Activated CD4-positive, alpha-beta T cell treated with anti-CD3 and anti-CD28 coated beads, Interleukin-10, Interleukin-2, amounts not matched to agents 100 ng/mL and 50 ng/mL, durations not matched to agents 16 hours and 8 hours (primary cell): ENCODE measurements around the gene CTNNA2.
A peak's percentile ranks its signal among the peaks of the same experiment; 100 is the strongest.
"Not testable (repeated sequence)": the region's sequence is repeated elsewhere in the genome, so short reads cannot be mapped to it uniquely, and the experiment has no call there.

ENCODE experiments used
- DNase-seq: peaks from one replicate; pipeline ENCODE4 v3.0.0-alpha.2; 2020

Gene CTNNA2

GRCh38 chr2:80166483-80167171 lies 653.8 kb downstream of the CTNNA2 start:
- DNase-seq = no peak

GRCh38 chr2:80167284-80167808 lies 654.5 kb downstream of the CTNNA2 start:
- DNase-seq = no peak

DNA sequence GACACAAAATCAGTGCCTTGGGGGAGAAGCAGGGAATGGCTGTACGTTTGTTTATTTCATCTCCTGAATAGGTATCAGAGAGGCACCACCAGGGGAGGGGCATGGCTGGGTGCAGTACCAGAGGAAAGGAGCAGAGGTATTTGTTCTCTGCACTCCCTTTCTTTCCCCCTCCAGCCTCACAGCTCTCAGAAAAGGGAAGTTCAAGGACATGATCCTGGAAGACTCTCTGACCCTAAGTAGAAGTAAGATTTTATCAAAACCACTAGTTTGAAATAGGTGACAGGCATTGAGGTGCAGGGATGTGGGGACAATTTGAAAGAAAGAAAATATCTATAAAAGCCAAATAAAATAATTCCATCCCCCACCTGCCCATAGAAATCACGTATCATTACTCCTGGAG lies 655.2 kb downstream of the CTNNA2 start:
- DNase-seq = no peak

DNA sequence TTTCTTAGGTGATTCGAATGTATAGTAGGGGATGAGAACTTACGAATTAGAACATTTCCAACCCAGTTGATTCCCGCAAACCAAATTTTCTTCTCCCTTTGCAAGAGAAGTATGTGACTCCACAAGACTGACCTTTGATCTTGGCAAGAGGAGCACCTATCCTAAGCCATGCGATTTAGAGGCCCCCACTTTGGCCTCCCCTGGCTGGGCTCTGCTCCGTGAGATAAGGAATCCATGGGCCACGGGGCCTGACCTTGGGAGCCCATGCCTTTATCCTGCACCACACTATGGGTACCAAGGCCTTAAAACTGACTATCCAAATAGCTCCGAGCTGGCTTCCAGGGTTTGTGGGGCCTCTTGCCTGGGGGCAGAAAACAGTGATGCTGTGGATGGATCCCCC lies 656.0 kb downstream of the CTNNA2 start:
- no peak for DNase-seq

- DNase-seq = no peak
These were observed 657.2 kb downstream of the CTNNA2 start for GRCh38 chr2:80169811-80170594.

DNA sequence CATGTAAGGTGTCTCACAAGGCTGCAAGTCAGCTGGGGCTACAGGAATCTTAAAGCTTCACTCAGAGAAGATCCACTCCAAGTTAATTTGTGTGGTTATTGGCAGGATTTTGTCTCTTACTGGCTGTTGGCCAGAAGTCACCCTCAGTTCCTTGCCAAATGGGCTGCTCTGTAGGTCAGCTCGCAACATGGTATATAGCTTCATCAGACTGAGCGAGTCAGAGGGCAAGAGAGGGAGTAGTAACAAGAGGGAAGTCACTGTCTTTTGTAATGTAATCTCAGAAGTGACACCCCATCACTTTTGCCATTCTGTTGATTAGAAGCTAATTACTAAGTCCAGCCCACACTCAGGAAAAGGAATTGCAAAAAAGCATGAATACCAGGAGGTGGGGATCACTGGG lies 672.2 kb downstream of the CTNNA2 start:
- no peak for DNase-seq

DNA sequence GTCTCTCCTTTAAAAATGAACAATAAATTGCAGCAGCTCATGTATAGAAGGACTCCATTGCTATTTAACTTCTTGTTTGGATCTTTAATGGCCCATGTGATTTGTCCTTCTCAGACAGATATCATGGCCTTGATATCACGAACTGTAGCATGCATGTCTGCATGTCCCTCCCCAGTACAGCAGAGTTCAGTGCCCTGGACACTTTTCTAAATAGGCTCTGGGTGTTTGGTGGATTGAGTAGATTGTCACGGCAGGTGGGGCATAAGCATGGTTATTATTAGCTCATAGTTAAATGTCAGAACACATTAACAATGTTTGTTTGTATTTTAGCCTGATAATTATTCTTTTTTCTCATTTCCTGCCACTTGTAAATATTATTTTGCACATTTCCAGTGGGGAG lies 673.4 kb downstream of the CTNNA2 start:
- DNase-seq = no peak

- DNase-seq = no peak
These were observed 674.3 kb downstream of the CTNNA2 start for GRCh38 chr2:80187156-80187555.

DNA sequence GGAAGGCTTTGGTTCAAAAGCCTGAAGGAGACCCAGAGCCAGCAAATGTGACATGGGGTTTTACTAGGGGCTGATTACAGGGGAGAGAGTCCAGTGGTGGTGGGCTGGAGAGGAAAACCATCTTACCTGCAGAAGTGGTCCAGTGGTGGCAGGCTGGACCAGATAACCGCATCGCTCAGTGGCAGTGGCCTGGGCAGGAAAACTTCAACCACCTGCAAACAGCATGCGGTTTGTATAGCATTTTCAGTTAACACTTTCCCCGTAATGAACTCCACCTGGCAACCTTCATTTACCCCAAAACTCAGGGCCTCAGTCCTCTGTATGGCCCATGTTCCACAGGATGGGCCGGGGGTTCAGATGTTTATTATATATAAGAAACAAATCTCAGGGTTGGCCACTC lies 677.3 kb downstream of the CTNNA2 start:
- no peak for DNase-seq

- DNase-seq = no peak
These were observed 680.7 kb downstream of the CTNNA2 start for GRCh38 chr2:80193566-80193965.

GRCh38 chr2:80195034-80195433 lies 682.2 kb downstream of the CTNNA2 start:
- no peak for DNase-seq

DNA sequence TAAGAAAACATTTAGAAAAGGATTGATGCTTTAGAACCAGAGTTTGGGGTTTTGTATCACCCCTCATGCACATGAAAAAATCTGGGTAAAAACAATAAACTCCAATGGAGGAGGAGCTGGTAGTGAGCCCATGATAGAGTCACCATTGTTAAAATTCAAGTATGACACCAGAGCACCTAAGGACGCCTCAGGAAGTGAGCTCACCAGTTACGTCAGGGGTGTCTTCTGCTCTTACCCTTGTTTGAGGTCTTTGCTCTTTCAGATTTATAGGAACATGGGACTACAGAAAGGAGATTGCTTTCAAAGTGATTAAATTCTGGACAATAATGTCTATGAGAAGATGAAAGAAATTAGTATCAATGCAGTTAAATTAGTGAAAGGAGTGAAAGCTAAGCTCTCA lies 685.2 kb downstream of the CTNNA2 start:
- no peak for DNase-seq

GRCh38 chr2:80199504-80199903 lies 686.7 kb downstream of the CTNNA2 start:
- no peak for DNase-seq

DNA sequence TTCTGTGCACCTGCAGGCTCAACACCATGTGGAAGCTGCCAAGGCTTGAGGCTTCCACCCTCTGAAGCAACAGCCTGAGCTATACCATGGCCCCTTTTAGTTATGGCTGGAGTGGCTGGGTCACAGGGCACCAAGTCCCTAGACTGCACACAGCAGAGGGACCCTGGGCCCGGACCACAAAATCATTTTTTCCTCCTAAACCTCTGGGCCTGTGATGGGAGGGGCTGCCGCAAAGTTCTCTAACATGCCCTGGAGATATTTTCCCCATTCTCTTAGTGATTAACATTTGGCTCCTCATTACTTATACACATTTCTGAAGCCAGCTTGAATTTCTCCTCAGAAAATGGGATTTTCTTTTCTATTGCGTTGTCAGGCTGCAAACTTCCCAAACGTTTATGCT lies 691.1 kb downstream of the CTNNA2 start:
- not testable (repeated sequence) for DNase-seq

DNA sequence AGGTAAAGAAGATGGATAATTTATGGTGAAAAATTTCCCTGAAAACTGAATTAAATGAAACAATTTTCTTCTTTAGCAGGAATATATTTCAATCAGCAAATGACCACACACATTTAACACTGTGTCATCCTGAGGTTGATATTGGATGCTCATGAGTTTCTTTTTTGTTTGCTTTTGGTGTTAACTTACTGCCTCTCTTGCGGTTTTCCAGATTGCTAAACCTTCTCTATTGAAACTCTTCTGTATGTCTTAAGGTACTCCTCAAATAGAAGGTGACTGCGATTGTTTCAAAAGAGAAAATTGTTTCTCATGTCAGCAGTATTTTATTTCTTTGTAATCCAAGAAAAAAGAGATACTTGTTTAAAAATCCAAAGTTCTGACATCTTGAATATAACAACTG lies 692.6 kb downstream of the CTNNA2 start:
- no peak for DNase-seq

DNA sequence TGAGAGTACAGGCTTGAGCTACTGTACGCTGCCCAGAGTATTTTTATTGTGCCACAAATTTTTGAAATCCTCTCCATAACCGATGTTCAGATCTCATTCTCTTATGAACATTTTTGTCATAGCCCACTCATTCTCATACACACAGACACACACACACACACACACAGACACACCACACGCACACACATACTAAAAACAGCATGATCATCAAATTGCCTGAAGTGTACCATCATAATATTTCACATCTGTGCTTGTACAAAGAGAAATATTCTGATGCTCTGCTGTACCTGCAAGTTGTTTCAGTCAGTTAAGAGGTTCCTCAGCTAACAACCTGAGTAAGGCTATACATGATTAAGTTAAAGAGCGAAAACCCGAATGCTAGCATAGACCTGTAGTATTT lies 696.6 kb downstream of the CTNNA2 start:
- no peak for DNase-seq

DNA sequence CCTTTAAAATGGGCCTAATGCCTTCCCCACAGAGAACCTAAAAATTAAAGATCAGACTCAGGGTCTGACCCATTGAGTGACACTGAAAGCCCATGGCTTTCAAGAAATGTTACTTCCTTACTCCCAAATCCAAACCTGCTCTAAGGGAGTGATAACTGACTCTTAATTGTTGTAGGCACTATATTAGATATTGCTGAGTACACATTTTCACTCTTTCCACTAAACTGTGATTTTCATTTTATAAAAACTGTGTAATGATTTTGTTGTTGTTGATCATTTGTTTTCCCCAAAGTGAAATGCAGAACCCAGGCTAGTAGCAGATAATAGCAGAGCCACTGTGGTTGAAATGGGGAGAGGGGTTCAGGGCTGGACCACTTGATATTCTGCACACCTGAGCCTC lies 704.6 kb downstream of the CTNNA2 start:
- no peak for DNase-seq

GRCh38 chr2:80222644-80223043 lies 709.8 kb downstream of the CTNNA2 start:
- no peak for DNase-seq

GRCh38 chr2:80231421-80231820 lies 718.6 kb downstream of the CTNNA2 start:
- no peak for DNase-seq

DNA sequence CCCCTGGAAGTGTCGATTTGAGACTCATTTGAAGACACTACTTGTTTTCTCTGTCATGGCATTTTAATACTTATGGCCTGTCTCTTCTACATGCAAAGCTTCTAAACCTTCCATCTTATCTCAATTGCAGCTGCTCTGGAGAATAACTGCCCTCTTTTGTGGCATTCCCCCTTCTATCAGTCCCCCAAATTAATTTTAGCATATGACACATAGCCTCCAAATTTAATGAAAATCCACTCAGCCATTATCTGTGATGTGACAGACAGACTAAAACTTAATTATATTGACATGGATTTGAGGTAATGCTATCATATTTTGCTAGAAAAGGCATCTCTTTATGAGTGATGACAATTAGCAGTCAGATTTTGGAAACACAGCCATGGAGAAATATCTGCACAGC lies 720.5 kb downstream of the CTNNA2 start:
- DNase-seq = no peak

GRCh38 chr2:80238692-80239469 lies 726.0 kb downstream of the CTNNA2 start:
- DNase-seq = peak; percentile 14

DNA sequence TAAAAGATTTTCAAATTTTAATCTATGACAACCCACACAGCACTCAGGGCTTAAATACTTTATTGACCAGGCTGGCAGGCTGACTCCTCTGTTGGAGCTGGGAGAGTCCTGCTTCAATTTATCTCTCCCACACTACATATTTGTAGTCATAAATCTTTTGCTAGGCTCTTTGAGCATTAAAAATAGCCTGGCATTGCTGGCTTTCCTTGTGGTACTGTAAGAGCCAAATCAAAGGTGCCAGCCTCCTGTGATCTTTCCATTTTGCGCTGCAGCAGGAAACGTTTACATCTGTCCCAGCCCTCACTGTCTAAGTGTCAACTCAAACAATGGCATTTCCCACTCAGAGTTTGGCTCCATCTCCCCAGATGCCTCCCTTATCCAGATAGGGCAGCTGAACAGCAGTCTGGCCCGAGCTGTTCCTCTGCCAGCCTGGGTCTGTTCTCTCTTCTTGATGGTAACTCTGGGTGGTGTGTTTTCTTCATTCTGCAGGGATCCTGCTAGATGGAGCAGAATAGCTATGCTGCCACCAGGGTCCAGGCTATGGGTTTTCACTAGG lies 729.6 kb downstream of the CTNNA2 start:
- DNase-seq = no peak

DNA sequence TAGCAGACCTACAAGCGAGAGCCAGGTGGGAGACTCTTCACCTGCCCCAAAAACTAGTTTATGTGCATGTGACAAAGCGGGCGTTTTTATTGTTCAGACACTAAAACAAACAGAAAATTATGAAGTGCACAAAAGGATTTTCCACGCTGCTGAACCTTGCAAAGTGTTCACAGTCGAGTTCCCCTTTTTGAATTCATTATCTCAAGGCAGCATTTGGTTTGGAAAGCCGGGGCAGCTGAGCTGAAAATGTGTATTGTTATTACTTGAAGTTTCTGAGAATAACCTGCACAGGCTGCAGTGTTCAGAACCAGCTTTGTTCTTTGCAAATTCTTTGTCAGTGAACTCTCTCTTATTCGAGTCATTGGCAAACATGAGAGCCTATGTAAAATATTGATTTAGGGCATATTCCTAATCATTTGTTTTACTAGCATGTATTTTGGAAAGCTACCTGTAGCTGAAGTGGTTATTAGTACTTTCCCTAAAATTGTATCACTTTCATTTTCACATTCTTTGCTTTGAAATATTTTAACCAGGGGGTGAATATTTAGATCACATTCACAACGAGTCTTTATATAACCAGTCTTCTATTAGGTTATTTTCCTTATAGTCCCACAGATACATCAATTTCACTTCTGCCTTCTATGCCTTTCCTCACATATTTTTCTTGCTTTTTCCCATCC lies 732.2 kb downstream of the CTNNA2 start:
- DNase-seq = no peak
